Kasumi-1 (cell line): Measurements from ENCODE around the gene SLC7A10.
A peak's percentile ranks its signal among the peaks of the same experiment; 100 is the strongest.
"Not testable (repeated sequence)": the region's sequence is repeated elsewhere in the genome, so short reads cannot be mapped to it uniquely, and the experiment has no call there.

Experiments used
- DNase-seq, 2 experiments: peaks; one replicate each; lab custom pipeline; 2025; lab: John Stamatoyannopoulos, UW

The SLC7A10 gene

GRCh38 chr19:33216198-33216830 is 9.3 kb downstream of the SLC7A10 start:
- no peak for DNase-seq

- no peak for DNase-seq
Measured at GRCh38 chr19:33215438-33216197, 10.0 kb downstream of the SLC7A10 start.

DNA sequence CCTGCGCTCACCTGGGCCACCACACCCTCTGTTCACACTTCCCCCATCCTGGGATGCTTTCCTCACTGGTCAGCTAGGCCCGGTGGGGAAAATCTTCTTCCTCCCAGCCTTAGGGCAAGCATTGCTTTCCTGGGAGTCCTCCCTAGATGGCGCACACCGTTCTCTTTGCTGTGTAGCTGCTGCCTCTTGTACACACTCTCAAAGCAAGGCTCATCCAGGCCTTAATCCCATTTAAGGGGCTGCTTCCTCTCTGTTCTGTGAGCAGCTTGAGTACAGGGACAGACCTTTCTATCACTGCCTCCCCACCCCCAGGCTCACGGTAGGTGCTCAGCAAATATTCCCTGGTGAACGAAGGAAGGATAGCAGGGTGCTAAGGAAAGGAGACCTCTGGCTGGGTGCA is 11.1 kb downstream of the SLC7A10 start:
- DNase-seq, result peak; percentile 32 to 47

DNA sequence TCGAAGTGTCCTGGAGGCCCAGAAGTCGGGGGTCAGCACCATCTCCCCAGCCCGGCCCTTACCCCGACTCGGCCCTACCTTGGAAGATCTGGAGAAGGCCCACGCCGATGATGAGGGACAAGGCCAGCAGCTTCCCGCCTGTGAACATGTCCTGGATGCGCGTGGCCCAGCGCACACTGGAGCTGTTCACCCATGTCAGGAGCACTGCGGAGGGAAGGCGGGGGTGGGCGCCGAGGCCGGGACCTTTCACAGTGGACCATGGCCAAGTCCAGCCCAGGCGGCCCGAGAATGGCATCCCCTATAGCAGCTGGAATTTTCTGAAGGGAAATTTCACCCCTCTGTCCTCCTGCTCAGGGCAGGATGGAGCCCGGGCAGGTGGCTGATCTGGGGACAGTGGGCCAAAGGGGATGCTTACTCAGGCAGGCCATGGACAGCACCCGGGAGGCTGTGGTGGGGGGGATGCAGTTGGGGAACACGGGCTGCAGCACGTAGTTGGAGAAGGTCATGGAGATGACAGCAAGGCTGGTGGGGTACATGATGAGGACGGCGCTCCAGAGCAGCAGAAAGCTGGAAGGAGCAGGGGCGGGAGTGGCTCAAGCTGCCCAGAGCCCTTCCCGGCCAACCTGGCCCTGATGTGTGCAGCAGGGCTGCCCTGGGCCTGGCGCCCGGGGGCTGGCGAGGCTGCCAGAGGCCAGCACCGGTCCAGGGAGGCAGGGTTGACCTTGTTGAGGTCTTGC is 13.0 kb downstream of the SLC7A10 start:
- no peak for DNase-seq

GRCh38 chr19:33211794-33212435 is 13.7 kb downstream of the SLC7A10 start:
- no peak for DNase-seq

DNA sequence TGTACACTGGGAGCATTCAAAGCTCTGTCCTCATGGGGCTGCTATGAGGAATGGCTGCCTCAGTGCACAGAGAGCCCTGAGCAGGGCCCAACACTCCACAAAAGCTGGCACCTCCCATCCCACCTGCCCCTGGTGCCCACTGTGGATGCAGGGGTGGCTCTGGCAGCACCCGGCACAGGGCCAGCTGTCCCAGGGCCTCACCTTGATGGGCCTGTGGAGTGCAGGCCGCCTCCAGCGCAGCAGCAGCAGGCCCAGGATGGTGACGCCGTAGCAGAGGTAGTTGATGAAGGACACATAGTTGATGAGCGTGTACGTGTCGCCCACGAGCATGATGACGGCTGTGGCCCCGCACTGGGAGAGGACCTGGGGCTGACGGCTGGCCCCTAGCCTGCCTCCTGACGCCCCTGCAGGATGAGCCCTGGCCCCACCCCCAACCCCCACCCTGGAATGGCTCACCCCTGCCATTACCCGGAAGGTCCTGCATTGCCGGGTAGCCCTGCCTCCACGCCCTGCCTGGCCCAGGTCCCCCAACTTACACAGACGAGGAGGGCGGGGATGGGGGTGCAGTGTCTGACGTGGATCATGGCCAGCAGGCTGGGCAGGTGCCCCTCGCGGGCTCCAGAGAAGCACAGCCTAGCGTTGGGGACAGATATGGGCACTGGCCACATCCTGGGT is 15.2 kb downstream of the SLC7A10 start:
- no peak for DNase-seq

DNA sequence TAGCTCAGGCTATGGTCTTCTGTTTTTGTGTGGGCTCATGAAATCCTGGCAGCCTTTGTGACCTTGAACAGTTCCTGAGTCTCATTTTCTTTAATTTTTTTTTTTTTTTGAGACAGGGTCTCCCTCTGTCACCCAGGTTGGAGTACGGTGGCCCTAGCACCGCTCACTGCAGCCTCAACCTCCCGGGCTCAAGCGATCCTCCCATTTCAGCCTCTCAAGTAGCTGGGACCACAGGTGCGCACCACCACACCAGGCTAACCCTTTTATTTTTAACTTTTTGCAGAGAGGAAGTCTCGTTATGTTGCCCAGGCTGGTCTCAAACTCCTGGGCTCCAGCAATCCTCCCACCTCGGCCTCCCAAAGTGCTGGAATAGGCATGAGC is 15.8 kb downstream of the SLC7A10 start:
- DNase-seq, result not testable (repeated sequence)

GRCh38 chr19:33208904-33209849 is 16.5 kb downstream of the SLC7A10 start:
- DNase-seq, result no peak

DNA sequence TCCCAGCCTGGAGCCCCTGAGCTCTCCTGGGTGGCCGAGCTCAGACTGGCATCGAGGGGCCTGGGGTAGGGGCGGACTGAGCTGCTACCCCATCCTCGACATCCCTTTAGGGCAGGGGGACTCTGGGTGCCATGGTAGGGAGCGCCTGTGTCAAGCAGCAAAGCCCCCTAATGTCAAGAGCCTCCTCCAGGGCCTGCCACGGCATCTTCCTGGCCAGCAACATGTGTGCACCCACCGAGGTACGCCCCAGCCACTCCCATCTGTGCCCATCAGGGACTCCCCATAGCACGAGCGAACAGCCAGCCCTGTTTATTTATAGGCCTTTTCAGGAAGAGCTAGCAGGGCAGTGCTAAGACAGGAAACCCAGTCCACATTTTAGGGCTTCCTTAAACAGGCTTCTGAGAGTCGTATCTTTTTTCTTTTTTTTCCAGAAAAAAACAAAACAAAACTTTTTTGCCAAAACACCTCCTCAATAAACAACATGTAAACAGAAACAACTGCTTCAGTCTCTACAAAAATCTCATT is 17.2 kb downstream of the SLC7A10 start:
- peak; percentile 77 to 81 for DNase-seq

DNA sequence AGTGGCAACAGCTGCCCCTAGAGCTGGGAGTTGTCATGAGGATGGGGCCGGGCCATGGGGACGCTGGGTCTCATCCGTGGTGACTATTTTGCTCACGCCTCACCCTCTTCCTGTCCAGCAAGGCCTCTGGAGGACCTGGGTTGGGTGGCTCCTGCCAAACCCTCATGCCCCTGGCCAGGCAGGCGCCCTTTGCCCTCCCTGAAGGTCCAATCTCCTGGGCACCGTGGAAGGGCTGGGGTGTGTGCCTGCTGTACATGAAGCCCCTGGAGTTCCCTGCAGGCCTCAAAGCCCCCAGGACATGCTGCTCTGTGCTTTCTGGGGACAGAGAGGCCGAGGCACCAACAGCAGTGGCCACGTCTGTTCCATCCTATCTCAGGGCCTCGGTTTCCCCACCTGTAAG is 17.7 kb downstream of the SLC7A10 start:
- DNase-seq, result no peak

DNA sequence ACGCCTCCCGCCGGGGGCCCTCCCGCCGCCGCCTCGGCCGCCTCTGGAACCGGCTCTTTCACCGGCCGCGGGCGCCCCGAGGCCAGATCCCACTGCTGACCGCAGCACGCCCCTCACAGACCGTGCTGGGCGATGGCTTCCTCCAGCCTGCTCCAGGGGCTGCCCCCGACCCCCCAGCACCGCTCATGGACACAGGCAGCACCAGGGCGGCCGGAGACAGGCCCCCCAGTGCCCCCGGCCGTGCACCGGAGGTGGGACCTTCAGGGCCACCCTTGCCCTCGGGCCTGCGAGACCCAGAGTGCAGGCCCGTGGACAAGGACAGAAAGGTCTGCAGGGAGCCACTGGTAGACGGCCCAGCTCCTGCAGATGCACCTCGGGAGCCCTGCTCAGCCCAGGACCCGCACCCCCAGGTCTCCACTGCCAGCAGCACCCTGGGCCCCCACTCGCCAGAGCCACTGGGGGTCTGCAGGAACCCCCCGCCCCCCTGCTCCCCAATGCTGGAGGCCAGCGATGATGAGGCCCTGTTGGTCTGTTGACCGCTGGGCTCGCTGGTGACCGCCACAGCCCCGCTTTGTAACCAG is 18.5 kb downstream of the SLC7A10 start:
- DNase-seq, result no peak

DNA sequence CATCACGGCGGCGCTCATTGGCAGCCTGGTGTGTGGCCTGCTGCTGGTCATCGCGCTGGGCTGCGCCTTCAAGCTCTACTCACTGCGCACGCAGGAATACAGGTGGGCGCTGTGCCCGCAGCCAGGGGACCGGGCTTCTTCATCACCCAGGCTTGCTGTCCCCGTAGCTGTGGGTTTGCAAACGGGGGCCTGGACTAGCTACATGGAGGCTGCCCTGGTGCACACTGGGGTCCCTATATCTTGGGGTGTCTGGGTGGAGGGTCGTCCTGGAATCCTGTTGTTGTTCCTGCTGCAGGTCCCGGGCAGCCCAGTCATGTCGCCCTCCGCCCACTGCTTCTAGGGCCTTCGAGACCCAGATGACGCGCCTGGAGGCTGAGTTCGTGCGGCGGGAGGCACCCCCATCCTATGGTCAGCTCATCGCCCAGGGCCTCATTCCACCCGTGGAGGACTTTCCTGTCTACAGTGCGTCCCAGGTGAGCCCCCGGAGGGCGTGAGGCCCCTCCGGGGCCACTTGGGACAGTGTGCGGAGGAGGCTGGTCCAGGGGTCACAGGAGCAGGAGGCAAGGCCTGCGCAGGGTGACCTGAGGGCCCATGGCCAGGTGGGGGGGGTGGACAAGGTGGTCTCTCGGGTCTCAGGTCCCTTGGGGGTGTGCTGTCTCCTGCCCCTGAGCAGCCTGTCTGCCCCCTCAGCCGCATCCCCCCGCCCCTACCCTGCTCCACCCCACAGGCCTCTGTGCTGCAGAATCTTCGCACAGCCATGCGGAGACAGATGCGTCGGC is 19.2 kb downstream of the SLC7A10 start:
- DNase-seq, result no peak

GRCh38 chr19:33205531-33206260 is 20.0 kb downstream of the SLC7A10 start:
- no peak for DNase-seq

DNA sequence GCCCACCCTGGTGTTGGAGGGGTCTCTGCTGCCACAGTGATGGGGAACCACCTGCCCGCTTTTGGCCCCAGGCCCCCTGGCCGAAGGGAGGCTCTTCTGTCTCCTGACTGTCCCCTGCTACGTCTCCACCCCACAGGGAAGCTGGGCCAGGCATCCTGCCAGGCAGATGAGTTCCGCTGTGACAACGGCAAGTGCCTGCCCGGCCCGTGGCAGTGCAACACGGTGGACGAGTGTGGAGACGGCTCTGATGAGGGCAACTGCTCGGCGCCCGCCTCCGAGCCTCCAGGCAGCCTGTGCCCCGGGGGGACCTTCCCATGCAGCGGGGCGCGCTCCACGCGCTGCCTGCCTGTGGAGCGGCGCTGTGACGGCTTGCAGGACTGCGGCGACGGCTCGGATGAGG is 20.5 kb downstream of the SLC7A10 start:
- no peak for DNase-seq

DNA sequence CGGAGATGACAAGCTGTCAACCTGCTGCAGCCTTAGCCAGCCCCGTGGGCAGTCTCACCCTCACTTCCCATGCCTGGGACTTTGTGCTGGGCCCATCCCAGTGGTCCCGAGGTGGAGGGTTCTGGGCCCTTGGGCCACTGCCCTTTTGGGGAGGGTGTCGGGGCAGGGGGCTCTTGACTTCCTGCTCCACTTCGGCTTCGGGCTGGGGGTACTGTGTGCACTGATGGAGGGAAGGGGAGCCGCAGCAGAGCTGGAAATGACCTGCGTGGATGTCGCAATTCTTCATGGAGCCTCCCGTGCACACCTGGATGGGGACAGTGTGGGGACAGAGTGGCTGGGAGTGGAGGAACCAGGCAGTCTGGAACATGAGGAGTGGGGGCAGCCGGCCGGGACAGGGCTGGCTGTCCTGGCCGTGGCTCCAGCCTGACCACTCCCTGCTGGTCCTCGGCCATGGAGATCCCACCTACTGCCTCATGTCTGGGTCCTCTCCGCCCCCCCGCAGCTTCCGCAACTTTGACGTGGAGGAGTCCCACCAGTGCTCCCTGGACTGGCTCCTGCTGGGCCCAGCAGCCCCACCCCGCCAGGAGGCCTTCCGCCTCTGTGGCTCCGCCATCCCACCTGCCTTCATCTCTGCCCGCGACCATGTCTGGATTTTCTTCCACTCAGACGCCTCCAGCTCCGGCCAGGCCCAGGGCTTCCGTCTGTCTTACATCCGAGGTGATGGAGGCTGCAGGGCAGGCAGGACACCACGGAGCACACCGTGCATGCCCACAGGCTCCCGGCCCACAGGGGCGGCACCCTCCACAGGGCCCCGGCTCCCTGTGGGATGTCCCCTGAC is 21.3 kb downstream of the SLC7A10 start:
- no peak for DNase-seq

- DNase-seq, result no peak
Measured at GRCh38 chr19:33203529-33203928, 22.1 kb downstream of the SLC7A10 start.

DNA sequence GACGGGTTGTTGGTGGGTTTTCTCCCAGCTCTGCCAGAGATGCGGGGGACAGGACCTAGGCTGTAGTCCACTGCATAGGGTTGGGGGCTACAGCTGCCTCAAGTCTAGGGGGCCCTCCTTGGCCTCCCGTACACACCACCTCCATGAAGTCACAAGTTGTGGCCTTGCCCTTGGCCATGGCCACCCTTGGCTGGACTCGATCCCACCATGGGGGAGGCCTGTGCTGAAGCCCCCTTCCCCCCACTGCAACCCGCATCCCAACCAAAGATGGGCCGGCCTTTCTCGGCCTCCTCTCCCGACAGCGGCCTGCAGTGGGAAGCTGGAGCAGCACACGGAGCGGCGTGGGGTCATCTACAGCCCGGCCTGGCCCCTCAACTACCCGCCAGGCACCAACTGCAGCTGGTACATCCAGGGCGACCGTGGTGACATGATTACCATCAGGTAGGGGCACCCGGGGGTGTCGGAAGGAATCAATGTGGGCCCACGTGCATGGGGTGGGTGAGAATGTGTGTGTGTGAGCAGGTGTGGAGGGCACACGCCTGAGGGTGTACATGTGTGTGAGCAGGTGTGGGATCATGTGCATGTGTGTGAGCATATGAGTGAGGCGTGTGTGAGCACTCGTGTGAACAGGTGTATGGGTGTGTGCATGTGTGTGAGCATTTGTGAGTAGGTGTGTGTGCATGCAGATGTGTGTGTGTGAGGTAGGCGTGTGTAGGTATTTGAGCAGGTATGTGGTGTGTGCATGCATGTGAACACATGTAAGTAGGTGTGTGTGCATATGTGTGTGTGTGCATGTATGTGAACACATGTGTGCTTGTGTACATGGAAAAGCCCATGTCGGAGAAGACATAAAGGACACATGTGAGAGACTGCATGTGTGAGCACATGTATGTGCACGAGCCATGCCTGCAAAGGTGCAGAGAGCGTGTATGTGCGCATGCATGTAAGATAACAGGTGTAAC is 22.8 kb downstream of the SLC7A10 start:
- DNase-seq, result no peak
